Memory B cell (primary cell): ENCODE data around the gene SKOR1.

Experiments
- ATAC-seq: fragments of 150-1000 bp; cut with Tn5 transposase; 2 replicates; pipeline ENCODE4 v1.10.0; 2021; ENCODE audit warnings: low read depth, mild to moderate bottlenecking, moderate library complexity
- DNase-seq, 2 donors: peaks; one replicate each; pipeline ENCODE4 v3.0.0; 2022; ENCODE audit warnings: low spot score in 2 of 2
- H3K27ac Mint-ChIP-seq: one replicate; pipeline ENCODE4 v1.8.0; 2022; ENCODE audit warnings: mild to moderate bottlenecking, moderate library complexity, mixed read lengths
- H3K27me3 Mint-ChIP-seq: one replicate; pipeline ENCODE4 v1.8.0; 2022; ENCODE audit warnings: mixed read lengths
- H3K36me3 Mint-ChIP-seq: one replicate; pipeline ENCODE4 v1.8.0; 2022; ENCODE audit warnings: mild to moderate bottlenecking, mixed read lengths
- H3K4me1 Mint-ChIP-seq: one replicate; pipeline ENCODE4 v1.8.0; 2022; ENCODE audit warnings: mixed read lengths
- H3K4me3 Mint-ChIP-seq: one replicate; pipeline ENCODE4 v1.8.0; 2022; ENCODE audit warnings: mild to moderate bottlenecking, moderate library complexity, mixed read lengths
- H3K9me3 Mint-ChIP-seq: one replicate; pipeline ENCODE4 v1.8.0; 2022; ENCODE audit warnings: mixed read lengths

SKOR1 gene

DNA sequence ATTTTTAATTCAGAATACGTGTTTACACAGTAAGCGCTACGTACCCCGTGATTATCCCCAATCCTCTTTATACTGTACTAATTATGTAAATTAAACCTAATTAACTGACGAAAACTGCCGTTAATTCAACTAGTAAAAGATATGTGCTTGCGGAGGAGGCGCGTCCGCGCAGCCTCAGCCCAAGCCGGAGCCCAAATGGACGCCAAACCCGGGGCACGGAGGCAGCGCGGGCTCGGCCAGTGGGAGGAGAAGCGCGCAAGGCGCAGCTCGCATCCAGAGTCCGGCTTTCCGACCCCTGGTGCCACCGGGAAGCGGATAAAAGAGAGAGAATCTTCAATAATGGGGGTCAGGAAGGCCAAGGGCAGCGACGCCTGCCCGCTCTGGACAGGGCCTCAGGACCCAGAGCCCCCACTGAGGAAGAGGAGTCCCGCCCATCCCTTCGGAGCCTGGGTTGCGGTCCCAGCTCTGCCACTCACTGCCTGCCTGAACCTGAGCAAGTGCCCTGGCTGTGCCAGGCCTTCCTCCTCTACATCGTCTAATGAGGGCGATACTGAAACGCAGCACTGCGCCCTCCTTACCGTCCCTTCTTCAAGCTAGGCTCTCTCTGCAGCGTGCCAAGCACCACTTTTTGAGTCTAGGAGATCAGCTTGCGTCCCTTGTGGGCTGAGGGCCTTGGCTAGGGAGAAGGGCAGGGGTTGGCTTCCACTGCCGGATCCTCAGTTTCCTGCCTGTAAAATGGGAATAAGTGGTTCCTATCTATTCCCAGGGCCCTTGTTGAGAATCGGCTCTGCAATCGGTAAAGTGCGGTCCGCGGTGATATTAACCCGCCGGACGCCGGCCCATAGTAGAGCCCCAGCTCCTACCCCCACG lies 5.0 kb upstream of the SKOR1 start:
- Mint-ChIP-seq H3K27ac (peak overlapping the region; percentile 49), H3K36me3 (peaks cover 5% of the 10 kb centered on the region), H3K4me3 (no peak overlapping the region), H3K27me3 (peaks cover 40% of the 10 kb centered on the region), H3K4me1 (peaks cover 24% of the 10 kb centered on the region), H3K9me3 (no peaks in the 10 kb centered on the region)
- ATAC-seq (no peak), DNase-seq (no peak)

DNA sequence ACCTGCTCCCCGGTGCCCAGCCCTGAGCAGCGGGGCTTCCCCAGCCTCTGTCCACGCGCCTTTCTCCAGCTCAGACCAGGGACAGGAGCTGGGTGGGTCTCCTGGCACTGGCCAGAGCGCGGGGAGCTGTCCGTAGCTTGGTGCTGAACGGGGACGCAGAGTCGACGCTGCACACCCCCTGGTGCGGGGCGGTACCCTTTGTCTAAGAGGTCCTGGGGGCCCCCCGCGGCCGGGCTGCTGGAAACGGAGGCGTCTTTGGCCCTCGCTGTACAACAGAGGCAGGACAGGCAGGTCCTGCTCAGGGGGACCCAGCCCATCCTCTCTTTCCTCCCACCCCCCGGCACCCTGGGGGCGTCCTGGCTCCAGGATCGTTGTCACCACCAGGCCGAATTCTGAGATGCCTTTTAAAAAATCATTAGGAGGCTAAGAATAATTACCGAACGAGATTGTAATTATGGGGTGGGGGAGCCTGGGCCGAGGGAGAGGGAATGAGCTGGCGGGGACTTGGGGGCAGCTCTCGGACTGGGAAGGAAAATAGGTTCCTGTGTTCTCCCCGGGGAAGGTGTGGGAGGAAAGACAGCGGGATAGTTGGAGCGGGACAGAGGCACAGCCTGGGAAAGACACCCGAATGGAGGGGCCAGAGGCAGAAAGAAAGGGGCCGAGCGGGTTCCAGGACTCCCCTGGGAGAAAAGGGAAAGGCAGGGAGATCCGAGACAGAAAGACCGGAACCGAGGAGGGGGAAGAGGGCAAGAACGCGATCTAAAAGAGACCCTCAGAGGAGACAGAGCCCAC lies 4.1 kb upstream of the SKOR1 start:
- peak overlapping the region; percentile 49 for H3K27ac Mint-ChIP-seq
- H3K36me3 Mint-ChIP-seq = peaks cover 5% of the 10 kb centered on the region
- DNase-seq (peak in 1 of 2 donors; percentile 44), ATAC-seq (no peak)
- H3K4me1 Mint-ChIP-seq = peaks cover 28% of the 10 kb centered on the region
- H3K9me3 Mint-ChIP-seq = peaks cover 1% of the 10 kb centered on the region
- no peak overlapping the region for H3K4me3 Mint-ChIP-seq
- peaks cover 44% of the 10 kb centered on the region for H3K27me3 Mint-ChIP-seq

GRCh38 chr15:67821784-67822440 lies 3.4 kb upstream of the SKOR1 start:
- Mint-ChIP-seq H3K27me3 (peaks cover 42% of the 10 kb centered on the region), H3K27ac (peak overlapping the region; percentile 49), H3K4me3 (peak overlapping the region; percentile 40), H3K4me1 (peaks cover 28% of the 10 kb centered on the region), H3K9me3 (peaks cover 3% of the 10 kb centered on the region), H3K36me3 (peaks cover 2% of the 10 kb centered on the region)
- ATAC-seq = no peak
- peak in 1 of 2 donors; percentile 25 for DNase-seq

GRCh38 chr15:67822537-67823313 lies 2.6 kb upstream of the SKOR1 start:
- Mint-ChIP-seq H3K4me3 (peak overlapping the region; percentile 40), H3K27ac (peak overlapping the region; percentile 49), H3K9me3 (peaks cover 3% of the 10 kb centered on the region), H3K36me3 (peaks cover 2% of the 10 kb centered on the region), H3K27me3 (peaks cover 41% of the 10 kb centered on the region), H3K4me1 (peaks cover 28% of the 10 kb centered on the region)
- peak; percentile 31 for ATAC-seq
- peak in 1 of 2 donors; percentile 33 for DNase-seq

GRCh38 chr15:67823314-67824196 lies 1.8 kb upstream of the SKOR1 start:
- Mint-ChIP-seq H3K9me3 (peaks cover 5% of the 10 kb centered on the region), H3K27me3 (peaks cover 39% of the 10 kb centered on the region), H3K36me3 (peaks cover 4% of the 10 kb centered on the region), H3K4me3 (peak overlapping the region; percentile 82), H3K4me1 (peaks cover 28% of the 10 kb centered on the region), H3K27ac (peak overlapping the region; percentile 82)
- peak in 1 of 2 donors; percentile 35 for DNase-seq
- peak; percentile 50 for ATAC-seq

DNA sequence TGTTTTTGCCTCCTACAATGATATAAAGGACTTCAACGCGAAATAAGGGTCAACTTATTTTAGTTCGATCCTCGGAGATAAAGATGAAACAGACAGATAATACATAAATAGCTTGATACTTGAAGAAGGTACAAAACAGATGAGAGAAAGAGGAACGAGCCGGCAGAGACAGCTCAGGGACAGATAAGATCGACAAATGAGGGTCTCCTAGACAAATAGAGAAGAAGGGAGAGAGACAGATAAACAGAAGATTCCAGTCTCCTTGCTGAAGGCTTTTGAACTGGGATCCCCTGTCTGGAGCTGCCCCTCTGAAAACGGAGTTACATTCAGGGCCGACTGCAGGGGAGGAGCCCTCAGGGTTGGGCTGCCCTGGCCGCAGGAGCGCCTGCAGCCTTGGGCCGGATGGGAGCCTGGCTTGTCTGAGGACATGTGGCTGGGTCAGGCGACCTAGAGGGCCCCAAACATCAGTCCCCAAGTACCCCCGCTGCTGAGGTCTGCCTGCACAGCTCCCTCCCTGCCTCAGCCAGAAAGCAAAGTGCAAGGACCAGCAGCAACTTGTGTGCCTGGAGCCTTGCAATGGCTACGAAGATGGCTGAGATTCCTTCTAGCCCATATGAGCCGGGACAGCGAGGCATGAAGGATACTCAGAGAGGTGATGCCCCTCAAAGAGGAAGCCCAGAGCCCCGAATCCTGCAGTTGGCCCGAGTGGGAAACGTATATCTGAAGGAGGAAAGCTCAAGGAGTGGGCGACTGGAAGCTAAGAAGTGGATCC lies 926 bp upstream of the SKOR1 start:
- Mint-ChIP-seq H3K4me1 (peaks cover 32% of the 10 kb centered on the region), H3K36me3 (peaks cover 4% of the 10 kb centered on the region), H3K9me3 (peaks cover 5% of the 10 kb centered on the region), H3K27ac (peak overlapping the region; percentile 82), H3K4me3 (peak overlapping the region; percentile 82), H3K27me3 (peaks cover 39% of the 10 kb centered on the region)
- ATAC-seq (peak; percentile 6), DNase-seq (peak in 1 of 2 donors; percentile 29)

DNA sequence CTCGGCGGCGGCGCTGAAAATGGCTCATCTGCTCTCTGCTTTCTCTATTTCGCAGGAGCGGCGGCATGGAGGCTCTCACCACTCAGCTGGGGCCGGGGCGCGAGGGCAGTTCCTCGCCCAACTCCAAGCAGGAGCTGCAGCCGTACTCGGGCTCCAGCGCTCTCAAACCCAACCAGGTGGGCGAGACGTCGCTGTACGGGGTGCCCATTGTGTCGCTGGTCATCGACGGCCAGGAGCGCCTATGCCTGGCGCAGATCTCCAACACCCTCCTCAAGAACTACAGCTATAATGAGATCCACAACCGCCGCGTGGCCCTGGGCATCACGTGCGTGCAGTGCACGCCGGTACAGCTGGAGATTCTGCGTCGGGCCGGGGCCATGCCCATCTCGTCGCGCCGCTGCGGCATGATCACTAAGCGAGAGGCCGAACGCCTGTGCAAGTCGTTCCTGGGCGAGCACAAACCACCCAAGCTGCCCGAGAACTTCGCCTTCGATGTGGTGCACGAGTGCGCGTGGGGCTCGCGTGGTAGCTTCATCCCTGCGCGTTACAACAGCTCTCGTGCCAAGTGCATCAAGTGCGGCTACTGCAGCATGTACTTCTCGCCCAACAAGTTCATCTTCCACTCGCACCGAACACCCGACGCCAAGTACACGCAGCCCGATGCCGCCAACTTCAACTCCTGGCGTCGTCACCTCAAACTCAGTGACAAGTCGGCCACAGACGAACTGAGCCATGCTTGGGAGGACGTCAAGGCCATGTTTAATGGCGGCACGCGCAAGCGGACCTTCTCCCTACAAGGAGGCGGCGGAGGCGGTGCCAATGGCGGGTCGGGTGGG lies 790 bp downstream of the SKOR1 start:
- DNase-seq = peak in 1 of 2 donors; percentile 32
- peaks cover 30% of the 10 kb centered on the region for H3K4me1 Mint-ChIP-seq
- ATAC-seq = no peak

DNA sequence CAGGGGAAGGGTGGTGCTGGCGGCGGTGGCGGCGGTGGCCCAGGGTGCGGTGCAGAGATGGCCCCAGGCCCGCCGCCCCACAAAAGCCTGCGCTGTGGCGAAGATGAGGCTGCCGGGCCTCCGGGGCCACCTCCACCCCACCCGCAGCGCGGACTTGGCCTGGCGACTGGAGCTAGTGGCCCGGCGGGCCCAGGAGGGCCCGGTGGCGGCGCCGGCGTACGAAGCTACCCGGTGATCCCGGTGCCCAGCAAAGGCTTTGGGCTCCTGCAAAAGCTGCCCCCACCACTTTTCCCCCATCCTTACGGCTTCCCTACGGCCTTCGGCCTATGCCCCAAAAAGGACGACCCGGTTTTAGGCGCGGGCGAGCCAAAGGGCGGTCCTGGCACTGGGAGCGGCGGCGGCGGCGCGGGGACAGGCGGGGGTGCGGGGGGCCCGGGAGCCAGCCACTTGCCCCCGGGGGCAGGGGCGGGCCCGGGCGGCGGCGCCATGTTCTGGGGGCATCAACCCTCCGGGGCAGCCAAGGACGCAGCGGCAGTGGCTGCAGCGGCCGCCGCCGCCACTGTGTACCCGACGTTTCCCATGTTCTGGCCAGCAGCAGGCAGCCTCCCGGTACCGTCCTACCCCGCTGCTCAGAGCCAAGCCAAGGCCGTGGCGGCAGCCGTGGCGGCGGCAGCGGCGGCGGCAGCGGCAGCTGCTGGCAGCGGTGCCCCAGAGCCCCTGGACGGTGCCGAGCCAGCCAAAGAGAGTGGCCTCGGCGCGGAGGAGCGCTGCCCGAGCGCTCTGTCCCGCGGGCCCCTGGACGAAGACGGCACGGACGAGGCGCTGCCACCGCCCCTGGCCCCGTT lies 1.6 kb downstream of the SKOR1 start:
- Mint-ChIP-seq H3K4me3 (no peak overlapping the region), H3K36me3 (peaks cover 2% of the 10 kb centered on the region), H3K9me3 (peaks cover 5% of the 10 kb centered on the region), H3K27me3 (peaks cover 36% of the 10 kb centered on the region), H3K27ac (peak overlapping the region; percentile 73), H3K4me1 (peaks cover 23% of the 10 kb centered on the region)
- ATAC-seq (no peak), DNase-seq (no peak)

More for the DNA sequence above, 790 bp downstream of the SKOR1 start:
- H3K9me3 Mint-ChIP-seq = peaks cover 5% of the 10 kb centered on the region
- H3K27ac Mint-ChIP-seq = peak overlapping the region; percentile 73
- peaks cover 4% of the 10 kb centered on the region for H3K36me3 Mint-ChIP-seq
- peak overlapping the region; percentile 5 for H3K4me3 Mint-ChIP-seq
- peaks cover 40% of the 10 kb centered on the region for H3K27me3 Mint-ChIP-seq

DNA sequence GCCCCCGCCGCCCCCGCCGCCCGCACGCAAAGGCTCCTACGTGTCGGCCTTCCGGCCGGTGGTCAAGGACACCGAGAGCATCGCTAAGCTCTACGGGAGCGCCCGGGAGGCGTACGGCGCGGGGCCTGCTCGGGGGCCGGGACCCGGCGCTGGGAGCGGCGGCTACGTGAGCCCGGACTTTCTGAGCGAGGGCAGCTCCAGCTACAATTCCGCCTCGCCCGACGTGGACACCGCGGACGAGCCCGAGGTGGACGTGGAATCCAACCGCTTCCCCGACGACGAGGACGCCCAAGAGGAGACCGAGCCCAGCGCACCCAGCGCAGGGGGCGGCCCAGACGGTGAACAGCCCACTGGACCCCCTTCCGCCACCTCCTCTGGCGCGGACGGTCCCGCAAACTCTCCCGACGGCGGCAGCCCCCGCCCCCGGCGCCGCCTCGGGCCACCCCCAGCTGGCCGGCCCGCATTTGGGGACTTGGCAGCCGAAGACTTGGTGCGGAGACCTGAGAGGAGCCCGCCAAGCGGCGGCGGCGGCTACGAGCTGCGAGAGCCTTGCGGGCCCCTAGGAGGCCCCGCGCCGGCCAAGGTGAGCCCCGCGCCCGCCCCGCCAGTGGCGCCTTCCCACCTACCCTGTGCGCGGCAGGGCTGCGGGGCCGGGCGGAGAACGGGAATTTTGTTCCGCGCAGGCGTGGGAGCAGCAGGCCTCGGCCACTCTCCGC lies 2.4 kb downstream of the SKOR1 start:
- Mint-ChIP-seq H3K36me3 (peaks cover 2% of the 10 kb centered on the region), H3K27me3 (peaks cover 31% of the 10 kb centered on the region), H3K4me3 (no peak overlapping the region), H3K9me3 (peaks cover 5% of the 10 kb centered on the region), H3K4me1 (peaks cover 18% of the 10 kb centered on the region), H3K27ac (peak overlapping the region; percentile 88)
- peak in 1 of 2 donors; percentile 27 for DNase-seq
- ATAC-seq = no peak

- Mint-ChIP-seq H3K27ac (peak overlapping the region; percentile 88), H3K36me3 (peaks cover 2% of the 10 kb centered on the region), H3K27me3 (peaks cover 34% of the 10 kb centered on the region), H3K4me1 (peaks cover 19% of the 10 kb centered on the region), H3K4me3 (no peak overlapping the region), H3K9me3 (peaks cover 5% of the 10 kb centered on the region)
- DNase-seq (peak in 1 of 2 donors; percentile 27), ATAC-seq (no peak)
Observed at GRCh38 chr15:67828278-67828968, 3.1 kb downstream of the SKOR1 start.
